NCI-H345 treated with DMSO at 0.1 percent for 48 hours (cell line): ENCODE measurements around the gene ARID3A.

ENCODE experiments used
- DNase-seq: peaks from one replicate; lab custom pipeline; 2025; ENCODE audit not compliant: unreplicated experiment; lab: John Stamatoyannopoulos, UW

The ARID3A gene

GRCh38 chr19:1000591-1001537 is 75.0 kb downstream of the ARID3A start:
- no peak for DNase-seq

- no peak for DNase-seq
Measured at GRCh38 chr19:1001538-1002166, 75.8 kb downstream of the ARID3A start.

- no peak for DNase-seq
Measured at GRCh38 chr19:1002600-1002999, 76.8 kb downstream of the ARID3A start.

GRCh38 chr19:1003283-1003682 is 77.4 kb downstream of the ARID3A start:
- no peak for DNase-seq

- DNase-seq: no peak
Measured at GRCh38 chr19:1004204-1004802, 78.5 kb downstream of the ARID3A start.

- no peak for DNase-seq
Measured at GRCh38 chr19:1004803-1005664, 79.2 kb downstream of the ARID3A start.

- no peak for DNase-seq
Measured at GRCh38 chr19:1006711-1007398, 81.0 kb downstream of the ARID3A start.

- no peak for DNase-seq
Measured at GRCh38 chr19:1007399-1008251, 81.8 kb downstream of the ARID3A start.

GRCh38 chr19:1008268-1009040 is 82.6 kb downstream of the ARID3A start:
- no peak for DNase-seq

- DNase-seq: no peak
Measured at GRCh38 chr19:1009041-1009980, 83.5 kb downstream of the ARID3A start.

- DNase-seq: no peak
Measured at GRCh38 chr19:1009981-1010538, 84.2 kb downstream of the ARID3A start.

GRCh38 chr19:1010586-1011510 is 85.0 kb downstream of the ARID3A start:
- no peak for DNase-seq

GRCh38 chr19:1011831-1012333 is 86.0 kb downstream of the ARID3A start:
- DNase-seq: no peak

GRCh38 chr19:1012334-1012733 is 86.5 kb downstream of the ARID3A start:
- no peak for DNase-seq

- no peak for DNase-seq
Measured at GRCh38 chr19:1013218-1013617, 87.4 kb downstream of the ARID3A start.
